Measurements from ENCODE around the gene KCNIP4.

KCNIP4 gene

DNA sequence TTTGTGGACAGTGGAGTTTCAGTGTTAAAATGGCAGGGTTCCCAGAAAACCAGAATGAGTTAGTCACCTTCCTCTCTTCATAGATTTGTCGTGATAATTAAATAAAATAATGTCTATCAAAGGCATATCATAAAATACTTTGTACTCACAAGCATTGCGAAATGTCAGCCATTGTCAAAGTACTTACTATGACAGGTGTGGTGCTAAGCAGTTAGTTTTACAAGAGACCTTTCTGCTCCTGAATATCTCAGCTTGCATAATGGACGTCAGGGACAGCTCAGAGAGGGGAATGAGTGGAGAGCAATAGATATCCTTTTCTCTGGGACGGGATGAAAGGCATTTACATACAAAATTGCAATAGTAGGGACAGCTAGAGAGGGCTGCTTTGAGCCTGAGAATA lies 560.9 kb downstream of the KCNIP4 start:
- POLR2A ChIA-PET, result no interaction called here
- no peak for TF ChIP-seq ARNT (IDR thresholded peaks at IDR 0.05)
- no peak for TF ChIP-seq SUZ12 (IDR thresholded peaks at IDR 0.05)
- TF ChIP-seq ELF4 (IDR thresholded peaks at IDR 0.05), result no peak
- TF ChIP-seq BHLHE40 (IDR thresholded peaks at IDR 0.05; ENCODE audit: borderline replicate concordance), result no peak
- TF ChIP-seq LEF1 (IDR thresholded peaks at IDR 0.05; ENCODE audit: borderline replicate concordance), result no peak
- TF ChIP-seq TARDBP (IDR thresholded peaks at IDR 0.05), result no peak
- no peak for TF ChIP-seq L3MBTL2 (conservative IDR thresholded peaks at IDR 0.05)
- no peak for TF ChIP-seq ZNF384 (IDR thresholded peaks at IDR 0.05)
- TF ChIP-seq SP1 (IDR thresholded peaks at IDR 0.05), result no peak
- no peak for DNase-seq (ENCODE audit: extremely low spot score)
- CTCF ChIA-PET, result no interaction called here

DNA sequence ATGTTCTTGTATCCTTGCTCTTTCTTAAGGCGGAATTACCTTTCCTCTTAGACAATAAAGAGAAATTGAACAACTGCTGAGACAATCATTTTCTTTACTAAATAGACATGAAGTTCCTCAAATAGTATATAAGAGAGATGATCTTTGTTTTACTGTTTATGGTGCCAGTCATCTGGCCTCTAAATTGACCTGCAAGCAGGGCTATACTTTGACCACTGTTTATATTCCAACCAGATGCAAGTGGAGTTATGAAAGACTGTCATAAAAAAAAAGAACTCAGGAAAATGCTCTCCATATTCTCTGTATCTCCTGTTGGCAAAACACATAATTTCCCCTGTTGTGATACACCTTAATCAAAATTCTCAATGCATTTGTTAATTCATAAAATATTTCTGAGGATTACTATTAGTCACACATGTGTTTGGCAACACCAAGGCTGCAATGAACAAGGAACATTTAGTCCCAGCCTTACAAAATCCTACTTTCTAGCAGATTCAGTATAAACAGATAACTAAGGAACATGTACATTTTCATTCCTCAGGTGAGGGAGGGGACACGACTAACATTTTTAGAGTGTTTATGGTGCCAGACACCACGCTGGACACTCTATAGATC lies 562.3 kb downstream of the KCNIP4 start:
- ChIA-PET POLR2A (no interaction called here), CTCF (interaction anchor here (0.5 to 0.6 kb wide), 2 partner anchors 29 to 414 kb away, joined by 3 read pairs; no protein-coding TSS in a partner anchor)
- no peak for TF ChIP-seq NFRKB (IDR thresholded peaks at IDR 0.05)
- TF ChIP-seq ELF4 (IDR thresholded peaks at IDR 0.05), result no peak
- TF ChIP-seq HDGF (IDR thresholded peaks at IDR 0.05; ENCODE audit: borderline replicate concordance), result no peak
- no peak for TF ChIP-seq BHLHE40 (IDR thresholded peaks at IDR 0.05; ENCODE audit: borderline replicate concordance)
- TF ChIP-seq FOXA1 (IDR thresholded peaks at IDR 0.05), result no peak
- no peak for TF ChIP-seq FOXK2 (IDR thresholded peaks at IDR 0.05)
- no peak for TF ChIP-seq L3MBTL2 (conservative IDR thresholded peaks at IDR 0.05)
- TF ChIP-seq TARDBP (IDR thresholded peaks at IDR 0.05), result no peak
- TF ChIP-seq LEF1 (IDR thresholded peaks at IDR 0.05; ENCODE audit: borderline replicate concordance), result no peak
- no peak for TF ChIP-seq FOXM1 (IDR thresholded peaks at IDR 0.05; ENCODE audit: borderline replicate concordance)
- TF ChIP-seq ARNT (IDR thresholded peaks at IDR 0.05), result no peak
- TF ChIP-seq, protein P1, sequence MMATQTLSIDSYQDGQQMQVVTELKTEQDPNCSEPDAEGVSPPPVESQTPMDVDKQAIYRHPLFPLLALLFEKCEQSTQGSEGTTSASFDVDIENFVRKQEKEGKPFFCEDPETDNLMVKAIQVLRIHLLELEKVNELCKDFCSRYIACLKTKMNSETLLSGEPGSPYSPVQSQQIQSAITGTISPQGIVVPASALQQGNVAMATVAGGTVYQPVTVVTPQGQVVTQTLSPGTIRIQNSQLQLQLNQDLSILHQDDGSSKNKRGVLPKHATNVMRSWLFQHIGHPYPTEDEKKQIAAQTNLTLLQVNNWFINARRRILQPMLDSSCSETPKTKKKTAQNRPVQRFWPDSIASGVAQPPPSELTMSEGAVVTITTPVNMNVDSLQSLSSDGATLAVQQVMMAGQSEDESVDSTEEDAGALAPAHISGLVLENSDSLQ (IDR thresholded peaks at IDR 0.05), result no peak
- TF ChIP-seq SUZ12 (IDR thresholded peaks at IDR 0.05), result no peak
- TF ChIP-seq ZNF384 (IDR thresholded peaks at IDR 0.05), result no peak
- TF ChIP-seq CTBP1 (IDR thresholded peaks at IDR 0.05; ENCODE audit: borderline replicate concordance), result no peak
- DNase-seq (ENCODE audit: extremely low spot score), result no peak

- TF ChIP-seq LEF1 (IDR thresholded peaks at IDR 0.05; ENCODE audit: borderline replicate concordance) (no peak), ELF4 (IDR thresholded peaks at IDR 0.05) (no peak), FOXA1 (IDR thresholded peaks at IDR 0.05) (no peak), SUZ12 (IDR thresholded peaks at IDR 0.05) (no peak), SP1 (IDR thresholded peaks at IDR 0.05) (no peak), FOXM1 (IDR thresholded peaks at IDR 0.05; ENCODE audit: borderline replicate concordance) (no peak), HDGF (IDR thresholded peaks at IDR 0.05; ENCODE audit: borderline replicate concordance) (no peak), ARNT (IDR thresholded peaks at IDR 0.05) (no peak), L3MBTL2 (conservative IDR thresholded peaks at IDR 0.05) (no peak), ZNF384 (IDR thresholded peaks at IDR 0.05) (no peak), CTBP1 (IDR thresholded peaks at IDR 0.05; ENCODE audit: borderline replicate concordance) (no peak), FOXK2 (IDR thresholded peaks at IDR 0.05) (no peak), BHLHE40 (IDR thresholded peaks at IDR 0.05; ENCODE audit: borderline replicate concordance) (no peak)
- TF ChIP-seq, protein P1 (IDR thresholded peaks at IDR 0.05), result no peak
- POLR2A ChIA-PET, result no interaction called here
- DNase-seq (ENCODE audit: extremely low spot score), result no peak
- CTCF ChIA-PET, result interaction anchor here (0.5 to 0.6 kb wide), 2 partner anchors 29 to 414 kb away, joined by 3 read pairs; no protein-coding TSS in a partner anchor
These were observed 562.9 kb downstream of the KCNIP4 start for GRCh38 chr4:21385706-21386105.

GRCh38 chr4:21384609-21385008 lies 564.0 kb downstream of the KCNIP4 start:
- POLR2A ChIA-PET, result no interaction called here
- CTCF ChIA-PET, result no interaction called here
- TF ChIP-seq, protein P1 (IDR thresholded peaks at IDR 0.05), result no peak
- TF ChIP-seq FOXA1 (IDR thresholded peaks at IDR 0.05) (no peak), NFRKB (IDR thresholded peaks at IDR 0.05) (no peak), CTBP1 (IDR thresholded peaks at IDR 0.05; ENCODE audit: borderline replicate concordance) (no peak), ELF4 (IDR thresholded peaks at IDR 0.05) (no peak), HDGF (IDR thresholded peaks at IDR 0.05; ENCODE audit: borderline replicate concordance) (no peak), TARDBP (IDR thresholded peaks at IDR 0.05) (no peak), FOXK2 (IDR thresholded peaks at IDR 0.05) (no peak), BHLHE40 (IDR thresholded peaks at IDR 0.05; ENCODE audit: borderline replicate concordance) (no peak), ARNT (IDR thresholded peaks at IDR 0.05) (no peak), FOXM1 (IDR thresholded peaks at IDR 0.05; ENCODE audit: borderline replicate concordance) (no peak), ZNF384 (IDR thresholded peaks at IDR 0.05) (no peak), SUZ12 (IDR thresholded peaks at IDR 0.05) (no peak)
- DNase-seq (ENCODE audit: extremely low spot score), result no peak

- DNase-seq (ENCODE audit: extremely low spot score), result no peak
- ChIA-PET POLR2A (interaction anchor here (0.5 kb wide), 1 partner anchor 90 kb away, joined by 3 read pairs; no protein-coding TSS in a partner anchor), CTCF (no interaction called here)
- TF ChIP-seq ELF4 (IDR thresholded peaks at IDR 0.05), result no peak
- TF ChIP-seq, protein P1 (IDR thresholded peaks at IDR 0.05), result no peak
- TF ChIP-seq LEF1 (IDR thresholded peaks at IDR 0.05; ENCODE audit: borderline replicate concordance), result no peak
- no peak for TF ChIP-seq NFRKB (IDR thresholded peaks at IDR 0.05)
- no peak for TF ChIP-seq BHLHE40 (IDR thresholded peaks at IDR 0.05; ENCODE audit: borderline replicate concordance)
- TF ChIP-seq SUZ12 (IDR thresholded peaks at IDR 0.05), result no peak
These were observed 567.7 kb downstream of the KCNIP4 start for GRCh38 chr4:21380861-21381260.

Measured in HEK293T (cell line).